Measurements from ENCODE around the gene ST6GALNAC5.
"Not testable (repeated sequence)": the region's sequence is repeated elsewhere in the genome, so short reads cannot be mapped to it uniquely, and the experiment has no call there.

The ST6GALNAC5 gene

GRCh38 chr1:76868154-76868882, 1.0 kb downstream of the ST6GALNAC5 start:
- peak in 1 of 2 experiments; percentile 12 for DNase-seq

GRCh38 chr1:76868916-76869315, 1.6 kb downstream of the ST6GALNAC5 start:
- DNase-seq = peak in 1 of 2 experiments; percentile 0

- no peak for DNase-seq
Measured at GRCh38 chr1:76870037-76870436, 2.8 kb downstream of the ST6GALNAC5 start.

GRCh38 chr1:76871355-76871974, 4.2 kb downstream of the ST6GALNAC5 start:
- no peak for DNase-seq

GRCh38 chr1:76872944-76873343, 5.7 kb downstream of the ST6GALNAC5 start:
- DNase-seq = no peak

- no peak for DNase-seq
Measured at GRCh38 chr1:76876655-76877395, 9.5 kb downstream of the ST6GALNAC5 start.

GRCh38 chr1:76879014-76879413, 11.7 kb downstream of the ST6GALNAC5 start:
- not testable (repeated sequence) for DNase-seq

- no peak for DNase-seq
Measured at GRCh38 chr1:76881762-76882161, 14.5 kb downstream of the ST6GALNAC5 start.

GRCh38 chr1:76891931-76892622, 24.8 kb downstream of the ST6GALNAC5 start:
- DNase-seq = no peak

GRCh38 chr1:76892675-76893074, 25.4 kb downstream of the ST6GALNAC5 start:
- DNase-seq = no peak

- DNase-seq = peak; percentile 11 to 12
Measured at GRCh38 chr1:76901158-76901767, 34.0 kb downstream of the ST6GALNAC5 start.

- DNase-seq = no peak
Measured at GRCh38 chr1:76905876-76906595, 38.8 kb downstream of the ST6GALNAC5 start.

- DNase-seq = no peak
Measured at GRCh38 chr1:76909311-76909710, 42.0 kb downstream of the ST6GALNAC5 start.

GRCh38 chr1:76919085-76919484, 51.8 kb downstream of the ST6GALNAC5 start:
- no peak for DNase-seq

GRCh38 chr1:76921590-76921989, 54.3 kb downstream of the ST6GALNAC5 start:
- DNase-seq = no peak

- DNase-seq = no peak
Measured at GRCh38 chr1:76925825-76926224, 58.5 kb downstream of the ST6GALNAC5 start.

- DNase-seq = no peak
Measured at GRCh38 chr1:76928522-76928921, 61.2 kb downstream of the ST6GALNAC5 start.

- no peak for DNase-seq
Measured at GRCh38 chr1:76929136-76929535, 61.9 kb downstream of the ST6GALNAC5 start.

- no peak for DNase-seq
Measured at GRCh38 chr1:76933847-76934815, 66.9 kb downstream of the ST6GALNAC5 start.

- no peak for DNase-seq
Measured at GRCh38 chr1:76938304-76938703, 71.0 kb downstream of the ST6GALNAC5 start.
